ENCODE results near the gene PRKG1.

DNA sequence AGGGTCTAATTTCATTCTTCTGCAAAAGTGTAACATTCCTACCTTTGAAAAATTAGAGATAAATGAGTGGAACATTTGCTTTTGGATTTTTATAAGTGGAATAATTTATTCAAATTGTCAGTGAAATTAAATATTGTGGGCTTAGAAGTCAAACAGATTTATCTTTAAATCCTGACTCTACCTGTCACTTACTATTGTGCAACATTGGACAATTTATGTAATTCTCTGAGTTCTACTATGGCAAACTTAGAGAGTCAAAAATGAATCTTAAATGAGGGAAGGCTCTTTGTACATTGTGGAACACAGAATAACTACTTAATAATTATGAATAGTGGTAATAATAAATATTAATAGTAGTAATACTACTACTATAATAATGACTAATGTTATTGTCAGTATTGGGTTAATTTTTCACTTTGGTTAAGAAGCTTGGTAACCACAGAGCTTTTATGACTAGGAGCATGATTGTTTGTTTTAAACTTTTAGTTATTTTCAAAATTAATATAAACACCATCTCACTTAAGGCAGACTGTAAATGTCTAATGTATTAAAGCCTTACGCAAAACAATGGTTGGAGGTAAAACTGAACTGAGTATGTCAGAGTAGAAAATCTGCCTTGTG is 70.0 kb downstream of the PRKG1 start:
- TF ChIP-seq, protein P1, sequence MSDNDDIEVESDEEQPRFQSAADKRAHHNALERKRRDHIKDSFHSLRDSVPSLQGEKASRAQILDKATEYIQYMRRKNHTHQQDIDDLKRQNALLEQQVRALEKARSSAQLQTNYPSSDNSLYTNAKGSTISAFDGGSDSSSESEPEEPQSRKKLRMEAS (CRISPR knock-in tag; IDR thresholded peaks at IDR 0.05), result no peak
- TF ChIP-seq, protein P2, sequence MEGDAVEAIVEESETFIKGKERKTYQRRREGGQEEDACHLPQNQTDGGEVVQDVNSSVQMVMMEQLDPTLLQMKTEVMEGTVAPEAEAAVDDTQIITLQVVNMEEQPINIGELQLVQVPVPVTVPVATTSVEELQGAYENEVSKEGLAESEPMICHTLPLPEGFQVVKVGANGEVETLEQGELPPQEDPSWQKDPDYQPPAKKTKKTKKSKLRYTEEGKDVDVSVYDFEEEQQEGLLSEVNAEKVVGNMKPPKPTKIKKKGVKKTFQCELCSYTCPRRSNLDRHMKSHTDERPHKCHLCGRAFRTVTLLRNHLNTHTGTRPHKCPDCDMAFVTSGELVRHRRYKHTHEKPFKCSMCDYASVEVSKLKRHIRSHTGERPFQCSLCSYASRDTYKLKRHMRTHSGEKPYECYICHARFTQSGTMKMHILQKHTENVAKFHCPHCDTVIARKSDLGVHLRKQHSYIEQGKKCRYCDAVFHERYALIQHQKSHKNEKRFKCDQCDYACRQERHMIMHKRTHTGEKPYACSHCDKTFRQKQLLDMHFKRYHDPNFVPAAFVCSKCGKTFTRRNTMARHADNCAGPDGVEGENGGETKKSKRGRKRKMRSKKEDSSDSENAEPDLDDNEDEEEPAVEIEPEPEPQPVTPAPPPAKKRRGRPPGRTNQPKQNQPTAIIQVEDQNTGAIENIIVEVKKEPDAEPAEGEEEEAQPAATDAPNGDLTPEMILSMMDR (IDR thresholded peaks at IDR 0.05), result no peak
- no peak for TF ChIP-seq ZNF396 (CRISPR knock-in tag; IDR thresholded peaks at IDR 0.05; ENCODE audit: borderline replicate concordance)
- TF ChIP-seq, protein P3, sequence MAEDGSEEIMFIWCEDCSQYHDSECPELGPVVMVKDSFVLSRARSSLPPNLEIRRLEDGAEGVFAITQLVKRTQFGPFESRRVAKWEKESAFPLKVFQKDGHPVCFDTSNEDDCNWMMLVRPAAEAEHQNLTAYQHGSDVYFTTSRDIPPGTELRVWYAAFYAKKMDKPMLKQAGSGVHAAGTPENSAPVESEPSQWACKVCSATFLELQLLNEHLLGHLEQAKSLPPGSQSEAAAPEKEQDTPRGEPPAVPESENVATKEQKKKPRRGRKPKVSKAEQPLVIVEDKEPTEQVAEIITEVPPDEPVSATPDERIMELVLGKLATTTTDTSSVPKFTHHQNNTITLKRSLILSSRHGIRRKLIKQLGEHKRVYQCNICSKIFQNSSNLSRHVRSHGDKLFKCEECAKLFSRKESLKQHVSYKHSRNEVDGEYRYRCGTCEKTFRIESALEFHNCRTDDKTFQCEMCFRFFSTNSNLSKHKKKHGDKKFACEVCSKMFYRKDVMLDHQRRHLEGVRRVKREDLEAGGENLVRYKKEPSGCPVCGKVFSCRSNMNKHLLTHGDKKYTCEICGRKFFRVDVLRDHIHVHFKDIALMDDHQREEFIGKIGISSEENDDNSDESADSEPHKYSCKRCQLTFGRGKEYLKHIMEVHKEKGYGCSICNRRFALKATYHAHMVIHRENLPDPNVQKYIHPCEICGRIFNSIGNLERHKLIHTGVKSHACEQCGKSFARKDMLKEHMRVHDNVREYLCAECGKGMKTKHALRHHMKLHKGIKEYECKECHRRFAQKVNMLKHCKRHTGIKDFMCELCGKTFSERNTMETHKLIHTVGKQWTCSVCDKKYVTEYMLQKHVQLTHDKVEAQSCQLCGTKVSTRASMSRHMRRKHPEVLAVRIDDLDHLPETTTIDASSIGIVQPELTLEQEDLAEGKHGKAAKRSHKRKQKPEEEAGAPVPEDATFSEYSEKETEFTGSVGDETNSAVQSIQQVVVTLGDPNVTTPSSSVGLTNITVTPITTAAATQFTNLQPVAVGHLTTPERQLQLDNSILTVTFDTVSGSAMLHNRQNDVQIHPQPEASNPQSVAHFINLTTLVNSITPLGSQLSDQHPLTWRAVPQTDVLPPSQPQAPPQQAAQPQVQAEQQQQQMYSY (CRISPR knock-in tag; IDR thresholded peaks at IDR 0.05), result no peak
- no peak for TF ChIP-seq RELA (CRISPR knock-in tag; IDR thresholded peaks at IDR 0.05; ENCODE audit: borderline replicate concordance)
- TF ChIP-seq, protein P4, sequence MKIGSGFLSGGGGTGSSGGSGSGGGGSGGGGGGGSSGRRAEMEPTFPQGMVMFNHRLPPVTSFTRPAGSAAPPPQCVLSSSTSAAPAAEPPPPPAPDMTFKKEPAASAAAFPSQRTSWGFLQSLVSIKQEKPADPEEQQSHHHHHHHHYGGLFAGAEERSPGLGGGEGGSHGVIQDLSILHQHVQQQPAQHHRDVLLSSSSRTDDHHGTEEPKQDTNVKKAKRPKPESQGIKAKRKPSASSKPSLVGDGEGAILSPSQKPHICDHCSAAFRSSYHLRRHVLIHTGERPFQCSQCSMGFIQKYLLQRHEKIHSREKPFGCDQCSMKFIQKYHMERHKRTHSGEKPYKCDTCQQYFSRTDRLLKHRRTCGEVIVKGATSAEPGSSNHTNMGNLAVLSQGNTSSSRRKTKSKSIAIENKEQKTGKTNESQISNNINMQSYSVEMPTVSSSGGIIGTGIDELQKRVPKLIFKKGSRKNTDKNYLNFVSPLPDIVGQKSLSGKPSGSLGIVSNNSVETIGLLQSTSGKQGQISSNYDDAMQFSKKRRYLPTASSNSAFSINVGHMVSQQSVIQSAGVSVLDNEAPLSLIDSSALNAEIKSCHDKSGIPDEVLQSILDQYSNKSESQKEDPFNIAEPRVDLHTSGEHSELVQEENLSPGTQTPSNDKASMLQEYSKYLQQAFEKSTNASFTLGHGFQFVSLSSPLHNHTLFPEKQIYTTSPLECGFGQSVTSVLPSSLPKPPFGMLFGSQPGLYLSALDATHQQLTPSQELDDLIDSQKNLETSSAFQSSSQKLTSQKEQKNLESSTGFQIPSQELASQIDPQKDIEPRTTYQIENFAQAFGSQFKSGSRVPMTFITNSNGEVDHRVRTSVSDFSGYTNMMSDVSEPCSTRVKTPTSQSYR (CRISPR knock-in tag; IDR thresholded peaks at IDR 0.05), result no peak

Data from WTC11 (cell line).